Retinal pigment epithelial cell (primary cell): ENCODE data around the gene BLTP3A.
A peak's percentile ranks its signal among the peaks of the same experiment; 100 is the strongest.
"Not testable (repeated sequence)": the region's sequence is repeated elsewhere in the genome, so short reads cannot be mapped to it uniquely, and the experiment has no call there.

Source experiments
- DNase-seq: peaks from one replicate; pipeline ENCODE4 v3.0.0-alpha.2; 2010; ENCODE audit warnings: low read depth
- H3K4me3 ChIP-seq: 2 replicates; pipeline ENCODE4 v1.5.1; 2011; ENCODE audit warnings: mild to moderate bottlenecking, low read length, control low read depth, moderate library complexity
- CTCF ChIP-seq: conservative IDR thresholded peaks from 2 replicates; pipeline ENCODE4 v1.5.1; 2011; ENCODE audit warnings: low read depth, low read length, control low read depth, inconsistent platforms

Gene BLTP3A

GRCh38 chr6:34791701-34792604 is at the start of gene BLTP3A:
BLTP3A (plus strand) TSS chr6:34792083; CDS start chr6:34792251, 168 bp downstream.
- DNase-seq: no peak
- TF ChIP-seq CTCF: no peak
- peak within 1 kb of the TSS; percentile 93 for H3K4me3 ChIP-seq

DNA sequence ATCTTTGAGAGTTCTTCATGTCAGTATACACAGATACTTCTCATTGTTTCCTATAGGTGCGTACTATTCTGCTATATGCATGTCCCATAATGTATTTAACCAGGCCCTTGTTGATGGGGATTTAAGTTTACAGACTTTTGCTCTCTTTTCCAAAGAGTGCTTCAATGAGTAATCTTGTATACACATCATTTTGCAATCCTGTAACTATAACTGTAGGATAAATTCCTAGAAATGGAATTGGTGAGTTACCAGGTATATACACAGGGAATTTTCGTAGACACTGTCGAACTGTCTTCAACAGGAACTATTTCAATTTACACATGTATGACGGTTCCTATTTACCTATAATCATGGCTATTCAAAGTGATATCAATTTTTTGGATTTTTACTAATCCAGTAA is 49.8 kb upstream of the BLTP3A start:
- DNase-seq: no peak
- no peak overlapping the region for H3K4me3 ChIP-seq
- TF ChIP-seq CTCF: no peak

GRCh38 chr6:34743625-34744293 is 48.1 kb upstream of the BLTP3A start:
- H3K4me3 ChIP-seq: no peak overlapping the region
- DNase-seq: no peak
- no peak for TF ChIP-seq CTCF

DNA sequence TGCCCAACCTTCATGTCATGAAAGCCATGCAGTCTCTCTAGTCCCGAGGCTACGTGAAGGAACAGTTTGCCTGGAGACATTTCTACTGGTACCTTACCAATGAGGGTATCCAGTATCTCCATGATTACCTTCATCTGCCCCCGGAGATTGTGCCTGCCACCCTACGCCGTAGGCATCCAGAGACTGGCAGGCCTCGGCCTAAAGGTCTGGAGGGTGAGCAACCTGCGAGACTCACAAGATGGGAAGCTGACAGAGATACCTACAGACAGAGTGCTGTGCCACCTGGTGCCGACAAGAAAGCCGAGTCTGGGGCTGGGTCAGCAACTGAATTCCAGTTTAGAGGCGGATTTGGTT is 47.6 kb upstream of the BLTP3A start:
- DNase-seq, H3K4me3 ChIP-seq: not testable (repeated sequence)

DNA sequence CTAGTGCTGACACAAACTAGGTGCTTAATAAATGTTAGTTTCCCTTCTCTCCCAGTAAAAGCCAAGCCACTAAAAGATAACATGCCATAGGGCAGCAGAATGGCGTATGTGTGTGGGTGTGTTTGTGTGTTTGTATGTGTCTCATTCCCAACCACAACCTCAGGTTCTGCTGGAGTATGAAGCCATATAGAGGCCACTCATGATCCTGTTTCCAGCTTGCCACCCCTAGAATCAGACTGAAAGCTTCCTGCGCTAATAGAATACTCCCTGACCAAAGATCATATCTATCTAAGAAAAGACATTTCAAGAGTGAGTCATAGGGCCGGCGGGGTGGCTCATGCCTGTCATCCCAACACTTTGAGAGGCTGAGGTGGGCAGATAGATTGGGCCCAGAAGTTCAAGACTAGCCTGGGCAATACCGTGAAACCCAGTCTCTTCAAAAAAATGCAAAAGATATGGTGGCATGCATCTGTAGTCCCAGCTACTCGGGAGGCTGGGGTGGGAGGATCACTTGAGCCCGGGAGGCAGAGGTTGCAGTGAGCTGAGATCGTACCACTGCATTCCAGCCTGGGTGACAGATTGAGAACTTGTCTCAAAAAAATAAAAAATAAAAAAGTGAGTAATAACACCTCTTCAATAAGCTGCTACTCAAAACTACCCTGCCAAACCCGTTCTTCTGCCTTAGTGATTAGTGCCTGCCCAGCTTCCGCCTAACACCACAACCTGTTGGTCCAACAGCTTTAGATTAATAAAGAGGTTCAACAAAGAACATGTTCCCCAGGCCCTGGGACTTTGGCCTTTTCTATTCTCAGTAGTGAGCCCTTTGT is 46.4 kb upstream of the BLTP3A start:
- no peak for TF ChIP-seq CTCF
- DNase-seq: no peak
- no peak overlapping the region for H3K4me3 ChIP-seq

- DNase-seq: no peak
- no peak for TF ChIP-seq CTCF
Observed at GRCh38 chr6:34746104-34746846, 45.6 kb upstream of the BLTP3A start.

DNA sequence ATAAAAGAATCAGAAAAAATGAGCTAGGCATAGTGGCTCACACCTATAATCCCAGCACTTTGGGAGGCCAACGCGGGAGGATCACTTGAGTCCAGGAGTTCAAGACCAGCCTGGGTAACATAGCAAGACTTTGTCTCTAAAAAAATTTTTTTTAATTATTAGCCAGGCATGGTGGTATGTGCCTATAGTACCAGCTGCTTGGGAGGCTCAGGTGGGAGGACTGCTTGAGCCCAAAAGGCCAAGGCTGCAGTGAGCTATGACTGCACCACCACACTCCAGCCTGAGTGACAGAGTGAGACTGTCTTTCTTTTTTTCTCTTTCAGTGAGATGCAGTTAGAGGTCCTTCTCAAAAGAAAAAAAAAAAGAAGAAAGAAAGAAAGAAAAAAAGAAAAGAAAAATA is 43.1 kb upstream of the BLTP3A start:
- DNase-seq: no peak
- H3K4me3 ChIP-seq: no peak overlapping the region
- no peak for TF ChIP-seq CTCF

More at GRCh38 chr6:34746104-34746846, 45.6 kb upstream of the BLTP3A start:
- no peak overlapping the region for H3K4me3 ChIP-seq
